ENCODE measurements around the gene SNX4.

SNX4 gene

GRCh38 chr3:125437631-125438435 is 82.2 kb downstream of the SNX4 start:
- Histone ChIP-seq H3K4me3 (ENCODE audit: low read depth in 1 of 2, low read length in 2 of 2) (no peak overlapping the region), H3K36me3 (ENCODE audit: insufficient read depth, low read length) (no peaks in the 10 kb centered on the region), H3K27ac (ENCODE audit: low read length) (no peak overlapping the region), H2AFZ (ENCODE audit: low read depth, low read length) (no peak overlapping the region), H3K79me2 (ENCODE audit: insufficient read depth, low read length) (no peaks in the 10 kb centered on the region), H3K4me1 (ENCODE audit: insufficient read depth, low read length) (no peaks in the 10 kb centered on the region), H3K9ac (ENCODE audit: low read depth, low read length) (no peak overlapping the region), H3K9me3 (ENCODE audit: insufficient read depth, low read length, severe bottlenecking) (no peaks in the 10 kb centered on the region), H4K20me1 (ENCODE audit: insufficient read depth, low read length) (no peaks in the 10 kb centered on the region), H3K27me3 (ENCODE audit: insufficient read depth, low read length, poor library complexity) (no peaks in the 10 kb centered on the region), H3K4me2 (ENCODE audit: insufficient read depth, low read length) (no peak overlapping the region)
- no peak for TF ChIP-seq EZH2 (IDR thresholded peaks at IDR 0.05; ENCODE audit: borderline replicate concordance, low read depth, low read length, severe bottlenecking)
- peak; percentile 93 for TF ChIP-seq CTCF (IDR thresholded peaks at IDR 0.05; ENCODE audit: borderline replicate concordance, extremely low read depth, low read length, poor library complexity, severe bottlenecking)
- ATAC-seq (ENCODE audit: insufficient read depth, low read depth): peak; percentile 64; the same call in 2 of the 3 replicates
- peak; percentile 59 for DNase-seq

- no peaks in the 10 kb centered on the region for H3K9me3 ChIP-seq (ENCODE audit: insufficient read depth, low read length, severe bottlenecking)
- no peak overlapping the region for H3K4me3 ChIP-seq (ENCODE audit: low read depth in 1 of 2, low read length in 2 of 2)
- H3K9ac ChIP-seq (ENCODE audit: low read depth, low read length): no peak overlapping the region
- no peaks in the 10 kb centered on the region for H3K4me1 ChIP-seq (ENCODE audit: insufficient read depth, low read length)
- no peak overlapping the region for H2AFZ ChIP-seq (ENCODE audit: low read depth, low read length)
- no peaks in the 10 kb centered on the region for H3K79me2 ChIP-seq (ENCODE audit: insufficient read depth, low read length)
- TF ChIP-seq CTCF (IDR thresholded peaks at IDR 0.05; ENCODE audit: borderline replicate concordance, extremely low read depth, low read length, poor library complexity, severe bottlenecking): no peak
- no peak for TF ChIP-seq EZH2 (IDR thresholded peaks at IDR 0.05; ENCODE audit: borderline replicate concordance, low read depth, low read length, severe bottlenecking)
- no peak for DNase-seq
- no peaks in the 10 kb centered on the region for H4K20me1 ChIP-seq (ENCODE audit: insufficient read depth, low read length)
- no peaks in the 10 kb centered on the region for H3K36me3 ChIP-seq (ENCODE audit: insufficient read depth, low read length)
- H3K4me2 ChIP-seq (ENCODE audit: insufficient read depth, low read length): no peak overlapping the region
- no peaks in the 10 kb centered on the region for H3K27me3 ChIP-seq (ENCODE audit: insufficient read depth, low read length, poor library complexity)
- no peak overlapping the region for H3K27ac ChIP-seq (ENCODE audit: low read length)
- ATAC-seq (ENCODE audit: insufficient read depth, low read depth): no peak
These were observed 83.1 kb downstream of the SNX4 start for GRCh38 chr3:125436921-125437320.

GRCh38 chr3:125435231-125435630 is 84.8 kb downstream of the SNX4 start:
- H2AFZ ChIP-seq (ENCODE audit: low read depth, low read length): no peak overlapping the region
- no peak for ATAC-seq (ENCODE audit: insufficient read depth, low read depth)

More at GRCh38 chr3:125435231-125435630, 84.8 kb downstream of the SNX4 start:
- DNase-seq: no peak
- no peak overlapping the region for H3K9ac ChIP-seq (ENCODE audit: low read depth, low read length)
- no peak overlapping the region for H3K4me2 ChIP-seq (ENCODE audit: insufficient read depth, low read length)
- TF ChIP-seq EZH2 (IDR thresholded peaks at IDR 0.05; ENCODE audit: borderline replicate concordance, low read depth, low read length, severe bottlenecking) (no peak), CTCF (IDR thresholded peaks at IDR 0.05; ENCODE audit: borderline replicate concordance, extremely low read depth, low read length, poor library complexity, severe bottlenecking) (no peak)
- no peaks in the 10 kb centered on the region for H3K79me2 ChIP-seq (ENCODE audit: insufficient read depth, low read length)
- no peaks in the 10 kb centered on the region for H3K9me3 ChIP-seq (ENCODE audit: insufficient read depth, low read length, severe bottlenecking)
- no peak overlapping the region for H3K27ac ChIP-seq (ENCODE audit: low read length)
- no peaks in the 10 kb centered on the region for H3K4me1 ChIP-seq (ENCODE audit: insufficient read depth, low read length)
- H3K27me3 ChIP-seq (ENCODE audit: insufficient read depth, low read length, poor library complexity): no peaks in the 10 kb centered on the region
- H3K36me3 ChIP-seq (ENCODE audit: insufficient read depth, low read length): no peaks in the 10 kb centered on the region
- no peaks in the 10 kb centered on the region for H4K20me1 ChIP-seq (ENCODE audit: insufficient read depth, low read length)
- H3K4me3 ChIP-seq (ENCODE audit: low read depth in 1 of 2, low read length in 2 of 2): no peak overlapping the region
